GM10248 (cell line): ENCODE data around the gene TP53RK.

Source experiments
- CTCF ChIA-PET: fragments of 300-600 bp; sonication (Branson Sonifier 250); formaldehyde crosslinking; extraction: SDS; loops from one replicate; lab custom pipeline; 2021; ENCODE audit warnings: antibody characterized with exemption; lab: Yijun Ruan, JAX
- POLR2A ChIA-PET: fragments of 350-650 bp; sonication (Branson Sonifier 250); formaldehyde crosslinking; extraction: SDS; loops from one replicate; lab custom pipeline; 2020; ENCODE audit warnings: antibody characterized with exemption; lab: Yijun Ruan, JAX
- DNase-seq: peaks from one replicate; pipeline ENCODE4 v3.0.0; 2012; ENCODE audit errors: extremely low spot score
- CTCF ChIP-seq: IDR thresholded peaks from 2 replicates; pipeline ENCODE4 v1.5.1; 2012; ENCODE audit warnings: mild to moderate bottlenecking, low read depth; ENCODE audit errors: extremely low read depth, missing control alignments, control extremely low read depth

TP53RK gene

GRCh38 chr20:46696791-46697279, 7.6 kb upstream of the TP53RK start:
- no peak for DNase-seq
- TF ChIP-seq CTCF: no peak
- ChIA-PET CTCF (interaction anchor here (1.3 to 2.0 kb wide), 2 partner anchors 11 to 16 kb away, joined by 5 to 7 read pairs; no protein-coding TSS in a partner anchor), POLR2A (no interaction called here)

- no peak for DNase-seq
- ChIA-PET CTCF (interaction anchor here (1.3 to 2.0 kb wide), 3 partner anchors 10 to 15 kb away, joined by 5 to 7 read pairs (median 5); no protein-coding TSS in a partner anchor), POLR2A (no interaction called here)
- no peak for TF ChIP-seq CTCF
Observed at GRCh38 chr20:46695892-46696291, 6.6 kb upstream of the TP53RK start.

GRCh38 chr20:46694484-46694883, 5.2 kb upstream of the TP53RK start:
- CTCF ChIA-PET: interaction anchor here (1.1 to 3.4 kb wide), 4 partner anchors 11 to 173 kb away, joined by 3 to 17 read pairs (median 4); no protein-coding TSS in a partner anchor
- DNase-seq: no peak
- POLR2A ChIA-PET: no interaction called here
- TF ChIP-seq CTCF: no peak

- DNase-seq: no peak
- CTCF ChIA-PET: no interaction called here
- POLR2A ChIA-PET: no interaction called here
Observed at GRCh38 chr20:46691196-46691595, 2.0 kb upstream of the TP53RK start.

GRCh38 chr20:46690219-46691106, 1.2 kb upstream of the TP53RK start:
- ChIA-PET CTCF (interaction anchor here (1.0 to 3.4 kb wide), 4 partner anchors 9 to 146 kb away, joined by 3 to 15 read pairs (median 5); no protein-coding TSS in a partner anchor), POLR2A (no interaction called here)
- TF ChIP-seq CTCF: no peak
- DNase-seq: no peak

More at GRCh38 chr20:46691196-46691595, 2.0 kb upstream of the TP53RK start:
- TF ChIP-seq CTCF: no peak

- ChIA-PET POLR2A (no interaction called here), CTCF (interaction anchor here (1.0 to 3.4 kb wide), 5 partner anchors 8 to 145 kb away, joined by 3 to 15 read pairs (median 5); partner anchors contain the start of gene OCSTAMP)
- no peak for TF ChIP-seq CTCF
- no peak for DNase-seq
Observed at GRCh38 chr20:46689754-46690085, 476 bp upstream of the TP53RK start.
